ENCODE results near the gene ANKRD22.
A peak's percentile ranks its signal among the peaks of the same experiment; 100 is the strongest.

DNA sequence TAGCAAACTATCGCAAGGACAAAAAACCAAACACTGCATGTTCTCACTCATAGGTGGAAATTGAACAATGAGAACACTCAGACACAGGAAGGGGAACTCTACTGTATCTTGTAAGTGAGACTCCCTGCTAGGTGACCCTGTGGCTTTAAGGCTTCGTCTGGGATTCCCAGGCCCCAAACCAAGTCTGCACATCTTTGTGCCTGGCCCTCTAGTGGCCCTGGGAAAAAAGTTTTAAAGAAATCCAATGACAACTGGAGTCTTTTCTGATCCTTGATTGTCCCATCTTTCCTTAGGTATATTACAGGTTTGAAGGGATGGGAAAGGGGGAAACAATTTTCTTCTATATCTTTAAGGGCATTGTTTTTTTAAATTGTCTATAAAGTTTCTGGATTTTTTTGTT is 59.7 kb downstream of the ANKRD22 start:
- TF ChIP-seq, protein P1, sequence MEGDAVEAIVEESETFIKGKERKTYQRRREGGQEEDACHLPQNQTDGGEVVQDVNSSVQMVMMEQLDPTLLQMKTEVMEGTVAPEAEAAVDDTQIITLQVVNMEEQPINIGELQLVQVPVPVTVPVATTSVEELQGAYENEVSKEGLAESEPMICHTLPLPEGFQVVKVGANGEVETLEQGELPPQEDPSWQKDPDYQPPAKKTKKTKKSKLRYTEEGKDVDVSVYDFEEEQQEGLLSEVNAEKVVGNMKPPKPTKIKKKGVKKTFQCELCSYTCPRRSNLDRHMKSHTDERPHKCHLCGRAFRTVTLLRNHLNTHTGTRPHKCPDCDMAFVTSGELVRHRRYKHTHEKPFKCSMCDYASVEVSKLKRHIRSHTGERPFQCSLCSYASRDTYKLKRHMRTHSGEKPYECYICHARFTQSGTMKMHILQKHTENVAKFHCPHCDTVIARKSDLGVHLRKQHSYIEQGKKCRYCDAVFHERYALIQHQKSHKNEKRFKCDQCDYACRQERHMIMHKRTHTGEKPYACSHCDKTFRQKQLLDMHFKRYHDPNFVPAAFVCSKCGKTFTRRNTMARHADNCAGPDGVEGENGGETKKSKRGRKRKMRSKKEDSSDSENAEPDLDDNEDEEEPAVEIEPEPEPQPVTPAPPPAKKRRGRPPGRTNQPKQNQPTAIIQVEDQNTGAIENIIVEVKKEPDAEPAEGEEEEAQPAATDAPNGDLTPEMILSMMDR (IDR thresholded peaks at IDR 0.05; ENCODE audit: low read depth, low read length, missing input control), result peak; percentile 46
- TF ChIP-seq HNF4A (conservative IDR thresholded peaks at IDR 0.05) (peak in 1 of 2 donors; percentile 12), SP1 (IDR thresholded peaks at IDR 0.05) (no peak), RAD21 (IDR thresholded peaks at IDR 0.05) (peak; percentile 69 to 80), YY1 (IDR thresholded peaks at IDR 0.05) (no peak), FOXA1 (IDR thresholded peaks at IDR 0.05) (no peak), REST (IDR thresholded peaks at IDR 0.05) (no peak), TAF1 (conservative IDR thresholded peaks at IDR 0.05) (no peak), ATF3 (IDR thresholded peaks at IDR 0.05) (no peak)

Data from liver (tissue), 3 donors.